GM13976 (cell line): ENCODE results near the gene ANTKMT.
A peak's percentile ranks its signal among the peaks of the same experiment; 100 is the strongest.

Source experiments
- DNase-seq: peaks from one replicate; pipeline ENCODE4 v3.0.0; 2012; ENCODE audit warnings: low spot score
- CTCF ChIP-seq: IDR thresholded peaks from 2 replicates; pipeline ENCODE4 v1.5.1; 2012; ENCODE audit warnings: borderline replicate concordance, mild to moderate bottlenecking; ENCODE audit not compliant: insufficient read depth; ENCODE audit errors: extremely low read depth, missing control alignments, control extremely low read depth
- in situ Hi-C: fragments of 300-500 bp; cut with MboI; formaldehyde crosslinking; loops from one replicate; pipeline ENCODE4 v1.12.0; 2022; ENCODE audit warnings: low sequenced_read_pairs, mixed read lengths, inconsistent platforms; ENCODE audit not compliant: unreplicated experiment

Gene ANTKMT

GRCh38 chr16:734981-735881 is 14.3 kb downstream of the ANTKMT start:
- no peak for TF ChIP-seq CTCF
- in situ Hi-C loops = no loop called here
- no peak for DNase-seq

GRCh38 chr16:735982-736453 is 15.1 kb downstream of the ANTKMT start:
- peak; percentile 75 for DNase-seq
- in situ Hi-C loops = no loop called here
- TF ChIP-seq CTCF = no peak

- in situ Hi-C loops = no loop called here
- TF ChIP-seq CTCF = no peak
- DNase-seq = no peak
Measured at GRCh38 chr16:736936-737481, 16.1 kb downstream of the ANTKMT start.

- DNase-seq = no peak
- in situ Hi-C loops = no loop called here
Measured at GRCh38 chr16:739560-740458, 18.9 kb downstream of the ANTKMT start.

GRCh38 chr16:740459-740763 is 19.5 kb downstream of the ANTKMT start:
- in situ Hi-C loops = no loop called here
- no peak for DNase-seq
- no peak for TF ChIP-seq CTCF

More at GRCh38 chr16:739560-740458, 18.9 kb downstream of the ANTKMT start:
- no peak for TF ChIP-seq CTCF

GRCh38 chr16:740764-741505 is 20.0 kb downstream of the ANTKMT start, which contains the start of gene CIAO3:
Gene CIAO3 (minus strand): TSS chr16:740997. CDS start chr16:740985, 12 bp downstream.
- TF ChIP-seq CTCF = peak; percentile 98
- peak; percentile 97 for DNase-seq
- in situ Hi-C loops = no loop called here
